GM18502 (cell line): ENCODE data around the gene PARN.
"Not testable (repeated sequence)": the region's sequence is repeated elsewhere in the genome, so short reads cannot be mapped to it uniquely, and the experiment has no call there.

ENCODE experiments used
- ATAC-seq: cut with Tn5 transposase; IDR thresholded peaks from one replicate; pipeline ENCODE4 v1.9.1; 2021; ENCODE audit warnings: mild to moderate bottlenecking; ENCODE audit not compliant: unreplicated experiment, poor library complexity

Gene PARN

GRCh38 chr16:14409563-14409962 lies 220.5 kb downstream of the PARN start:
- no peak for ATAC-seq

DNA sequence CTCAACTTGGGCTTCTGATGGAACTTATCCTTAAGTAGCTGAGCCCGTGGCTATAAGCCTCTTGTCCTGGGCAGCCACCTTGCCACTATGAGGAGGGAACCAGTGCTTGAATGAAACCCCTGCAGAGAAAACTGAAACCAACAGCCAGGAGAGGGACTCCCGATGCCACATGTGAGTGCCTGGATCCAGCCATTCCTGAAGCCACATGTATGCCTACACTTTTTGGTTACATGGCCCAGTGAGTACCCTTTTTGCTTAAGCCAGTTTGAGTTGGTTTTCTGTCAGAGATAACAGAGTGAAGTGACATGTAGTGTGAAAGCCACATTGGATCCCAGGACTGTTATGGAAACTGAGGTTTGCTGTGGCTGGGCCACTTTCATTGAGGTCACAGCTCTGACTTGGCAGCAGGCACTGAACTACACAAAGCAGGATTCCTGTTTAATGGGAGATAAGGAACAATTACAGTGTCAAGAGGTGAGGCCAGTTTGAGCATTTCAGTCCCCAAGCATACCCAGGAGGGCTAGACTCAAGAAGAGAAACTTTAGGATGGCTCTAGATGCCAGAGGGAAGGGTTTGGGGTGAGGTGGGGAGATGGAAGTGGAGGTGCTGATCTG lies 222.2 kb downstream of the PARN start:
- ATAC-seq, result no peak

DNA sequence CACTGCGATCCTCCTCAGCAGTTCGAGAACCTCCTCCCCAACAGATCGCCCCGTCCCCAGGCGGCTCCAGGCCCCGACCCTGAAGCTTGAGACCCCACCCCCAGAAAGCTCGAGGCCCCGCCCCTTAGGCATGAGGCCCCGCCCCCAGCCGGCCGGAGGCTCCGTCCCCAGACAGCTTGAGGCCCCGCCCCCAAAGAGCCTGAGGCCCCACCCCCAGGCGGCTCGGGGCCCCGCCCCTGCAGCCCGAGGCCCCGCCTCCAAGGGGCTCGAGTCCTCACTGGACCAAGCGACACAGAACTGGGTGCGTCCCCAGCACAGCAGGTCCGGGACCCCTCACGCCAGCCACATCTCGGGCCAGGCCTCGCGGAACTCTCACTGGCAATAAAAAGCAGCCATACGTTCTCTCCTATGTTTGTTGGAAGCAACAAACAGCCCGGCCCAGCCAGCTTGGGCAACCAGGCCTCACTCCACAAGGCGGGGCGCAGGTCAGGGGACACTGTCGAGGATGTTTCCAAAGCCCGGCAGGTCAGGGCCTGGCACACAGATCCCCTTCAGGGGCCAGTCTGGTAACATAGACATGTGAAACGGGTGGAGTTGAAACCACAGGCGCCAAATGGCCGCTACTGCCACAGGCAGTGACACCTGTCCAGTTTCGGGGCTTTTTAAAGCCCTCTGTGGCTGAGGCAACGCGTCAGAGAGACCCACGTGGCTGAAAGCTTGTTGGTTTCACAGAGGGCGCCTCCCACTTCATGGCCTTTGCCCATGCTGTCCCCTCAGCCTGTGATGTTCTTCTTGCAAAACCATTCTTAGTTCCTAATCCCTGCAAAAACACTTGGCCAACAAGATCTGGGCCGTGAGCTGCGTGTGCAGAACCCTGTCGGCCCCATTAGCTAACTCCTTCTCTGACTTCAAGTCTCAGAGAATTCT lies 224.2 kb downstream of the PARN start:
- peak; percentile 90 for ATAC-seq

- ATAC-seq, result not testable (repeated sequence)
Measured at GRCh38 chr16:14403001-14403389, 227.1 kb downstream of the PARN start.

- ATAC-seq, result not testable (repeated sequence)
Measured at GRCh38 chr16:14402114-14403000, 227.7 kb downstream of the PARN start.

DNA sequence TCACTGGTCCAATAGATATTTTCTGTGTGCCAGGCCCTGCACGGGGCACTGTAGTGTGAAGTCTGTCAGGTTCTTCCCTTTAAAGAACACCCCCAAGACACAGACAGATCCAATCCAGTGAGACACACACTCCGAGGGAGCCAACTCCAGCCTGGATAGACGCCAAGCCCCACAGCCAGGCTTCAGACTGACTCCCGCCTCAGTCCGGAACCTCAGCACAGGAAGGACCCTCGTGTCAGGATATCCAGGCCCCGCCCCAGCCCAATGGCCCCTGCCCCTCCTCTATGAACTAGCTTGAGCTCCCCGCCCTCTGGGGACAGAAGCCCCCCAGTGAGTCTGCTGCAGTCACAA lies 228.4 kb downstream of the PARN start:
- not testable (repeated sequence) for ATAC-seq

DNA sequence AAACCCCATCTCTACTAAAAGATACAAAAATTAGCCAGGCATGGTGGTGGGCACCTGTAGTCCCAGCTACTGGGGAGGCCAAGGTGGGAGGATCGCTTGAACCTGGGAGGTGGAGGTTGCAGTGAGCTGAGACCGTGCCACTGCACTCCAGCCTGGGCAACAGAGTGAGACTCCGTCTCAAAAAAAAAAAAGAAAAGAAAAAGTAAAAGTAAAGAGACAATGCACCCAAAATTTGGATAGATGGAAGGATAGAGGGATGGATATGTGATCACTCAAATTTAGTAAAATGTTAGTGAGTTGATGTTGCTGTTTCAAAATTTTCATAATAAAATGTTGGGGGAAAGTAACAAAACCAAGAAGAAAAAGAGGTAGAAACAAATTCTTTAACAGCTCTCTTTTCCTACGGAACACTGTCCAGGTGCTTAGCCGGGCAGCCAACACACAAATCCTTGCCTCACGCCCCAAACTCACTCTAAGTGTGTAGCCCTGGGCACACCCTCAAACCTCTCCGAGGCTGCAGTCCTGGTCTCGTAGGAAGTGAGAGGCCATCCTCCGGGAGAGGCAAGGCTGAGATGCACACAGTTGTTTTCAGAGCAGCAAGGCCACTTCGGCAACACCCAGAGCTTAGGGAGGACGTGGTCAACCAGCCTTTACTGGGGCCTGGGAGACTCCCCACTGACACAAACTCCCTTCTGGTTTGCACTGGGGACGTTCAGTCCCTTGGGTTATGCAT lies 228.9 kb downstream of the PARN start:
- not testable (repeated sequence) for ATAC-seq

DNA sequence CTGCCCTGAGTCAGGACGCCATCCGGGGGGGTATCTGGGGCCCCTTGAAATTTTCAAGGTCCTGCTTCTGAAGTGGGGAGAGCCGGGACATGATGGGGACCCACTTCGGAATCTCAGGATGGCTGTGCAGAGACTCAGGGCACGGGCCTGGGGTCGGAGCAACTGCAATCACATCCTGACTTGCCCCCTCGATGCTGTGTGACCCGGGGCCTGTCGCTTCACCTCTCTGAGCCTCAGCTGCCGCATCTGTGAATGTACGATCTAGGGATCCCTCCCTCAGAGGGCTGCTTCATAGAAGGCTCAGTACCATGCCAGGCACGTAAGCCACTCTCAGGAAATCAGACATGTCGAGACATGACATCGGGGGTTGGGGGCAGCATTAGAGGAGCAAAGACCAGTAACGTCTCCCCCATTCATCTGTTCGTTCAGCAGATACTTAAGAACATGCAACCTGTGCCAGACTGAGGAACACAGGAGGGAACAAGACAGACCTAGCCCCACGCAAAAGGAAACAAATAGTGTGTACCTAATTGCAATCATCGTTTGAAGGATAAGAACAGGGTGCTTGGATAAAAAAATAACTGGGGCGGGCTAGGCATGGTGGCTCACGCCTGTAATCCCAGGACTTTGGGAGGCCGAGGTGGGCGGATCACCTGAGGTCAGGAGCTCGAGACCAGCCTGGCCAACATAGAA lies 229.6 kb downstream of the PARN start:
- ATAC-seq, result no peak

GRCh38 chr16:14399378-14400284 lies 230.4 kb downstream of the PARN start:
- peak; percentile 69 for ATAC-seq

DNA sequence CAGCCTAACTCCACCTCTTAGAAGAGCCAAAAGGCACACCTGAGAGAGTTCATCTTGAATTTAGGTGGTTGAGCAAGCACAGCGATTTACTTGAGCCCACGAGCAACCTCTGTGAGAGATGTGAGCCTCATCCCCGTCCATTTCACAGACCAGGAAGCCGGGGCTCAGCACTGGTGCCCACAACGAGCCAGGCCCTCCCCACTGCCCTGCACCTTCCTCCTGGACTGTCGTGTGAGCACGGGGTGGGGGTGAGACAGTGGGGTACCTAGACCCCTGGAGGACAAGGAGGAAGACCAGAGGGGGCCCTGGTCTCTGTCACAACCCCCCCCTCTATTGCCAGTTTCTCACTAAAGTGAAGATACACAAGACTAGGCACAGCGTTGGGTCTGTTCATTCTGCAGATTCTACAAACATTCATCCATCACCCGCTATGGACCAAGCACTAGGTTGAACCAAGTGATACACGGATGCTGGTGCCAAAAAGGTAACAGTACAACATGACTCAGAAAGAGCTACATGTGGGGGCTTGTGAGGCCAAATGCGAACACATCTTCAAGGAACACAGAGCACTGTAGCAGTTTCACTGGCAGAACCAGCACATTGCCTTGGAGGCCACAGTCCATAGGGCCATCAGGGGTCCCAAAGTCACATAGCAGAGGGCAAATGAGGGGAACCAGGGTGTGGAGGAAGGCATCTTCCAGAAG lies 231.9 kb downstream of the PARN start:
- no peak for ATAC-seq

DNA sequence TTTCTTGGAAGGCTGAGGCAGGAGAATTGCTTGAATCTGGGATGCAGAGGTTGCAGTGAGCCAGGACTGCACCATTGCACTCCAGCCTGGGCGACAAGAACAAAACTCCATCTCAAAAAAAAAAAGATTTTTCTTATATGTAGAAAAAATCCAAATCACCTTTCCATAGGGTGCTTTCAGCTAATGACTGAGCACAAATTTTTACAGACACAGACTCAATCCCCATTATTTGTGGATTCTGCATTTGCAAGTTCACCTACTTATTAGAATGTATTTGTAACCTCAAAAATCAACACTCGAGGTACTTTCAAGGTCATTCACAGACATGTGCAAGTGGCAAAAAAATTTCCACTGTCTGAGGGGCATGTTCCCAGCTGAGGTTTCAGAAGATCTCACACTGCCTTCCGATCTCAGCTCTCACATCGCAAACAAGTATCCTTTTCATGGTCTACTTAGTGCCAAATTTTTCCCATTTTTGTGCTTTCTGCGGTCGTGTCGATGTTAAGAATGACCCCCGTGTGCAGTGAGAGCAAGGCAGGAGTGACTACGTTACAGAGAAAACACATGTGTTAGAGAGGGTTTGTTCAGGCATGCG lies 234.3 kb downstream of the PARN start:
- not testable (repeated sequence) for ATAC-seq

DNA sequence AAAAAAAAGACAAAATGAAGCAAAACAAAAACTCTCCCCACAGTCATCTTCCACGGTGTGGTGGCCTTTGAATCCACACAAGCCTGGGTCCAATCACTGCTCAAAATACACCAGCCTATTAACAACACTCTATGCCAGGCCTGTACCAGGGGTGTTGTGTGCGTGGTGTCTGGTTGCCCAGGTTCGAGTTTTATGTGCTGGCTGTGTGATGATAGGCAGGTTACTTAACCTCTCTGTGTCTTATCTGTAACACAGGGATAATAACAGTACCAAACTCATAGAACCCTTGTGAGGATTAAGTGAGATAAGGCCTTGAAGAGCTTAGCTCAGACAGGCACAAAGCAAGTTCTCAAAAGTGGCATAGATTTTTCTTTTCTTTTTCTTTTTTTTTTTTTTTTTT lies 235.2 kb downstream of the PARN start:
- no peak for ATAC-seq

DNA sequence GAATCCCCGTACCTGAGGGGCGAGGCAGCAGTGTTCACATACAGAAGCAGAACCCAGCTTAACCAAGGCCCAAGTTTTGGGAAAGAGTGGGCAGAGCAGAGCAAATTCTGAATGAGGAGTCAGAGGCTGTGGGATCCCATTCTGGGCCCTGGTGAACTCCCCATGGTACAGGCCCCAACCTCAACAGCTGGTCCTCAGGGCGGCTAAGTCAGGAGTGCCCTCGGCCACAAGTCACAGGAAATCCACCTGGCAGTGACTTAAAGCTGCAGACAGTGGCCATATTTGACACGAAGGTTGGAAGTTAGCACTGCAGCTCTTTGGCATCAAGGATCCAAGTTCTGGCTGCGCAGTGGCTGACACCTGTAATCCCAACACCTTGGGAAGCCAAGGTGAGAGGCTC lies 237.1 kb downstream of the PARN start:
- ATAC-seq, result no peak

DNA sequence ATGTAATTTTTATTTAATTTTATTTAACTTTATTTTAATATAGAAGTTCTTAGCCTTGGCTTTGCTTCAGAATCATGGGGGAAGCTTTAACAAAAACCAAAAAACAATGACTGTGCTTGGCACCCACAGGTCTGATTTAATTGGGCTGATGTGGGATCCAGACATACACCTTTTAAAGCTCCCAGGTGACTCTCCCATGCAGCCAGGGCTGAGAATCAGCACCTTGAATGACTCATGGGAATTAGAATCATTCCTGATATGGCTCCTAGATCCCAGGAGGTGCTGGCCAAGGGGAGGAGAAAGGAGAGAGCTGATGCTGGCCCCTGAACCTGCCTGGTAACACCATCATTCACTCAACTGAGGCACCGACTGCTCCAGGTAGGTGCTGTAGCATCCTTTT lies 240.7 kb downstream of the PARN start:
- ATAC-seq, result no peak

- no peak for ATAC-seq
Measured at GRCh38 chr16:14388243-14388642, 241.8 kb downstream of the PARN start.

DNA sequence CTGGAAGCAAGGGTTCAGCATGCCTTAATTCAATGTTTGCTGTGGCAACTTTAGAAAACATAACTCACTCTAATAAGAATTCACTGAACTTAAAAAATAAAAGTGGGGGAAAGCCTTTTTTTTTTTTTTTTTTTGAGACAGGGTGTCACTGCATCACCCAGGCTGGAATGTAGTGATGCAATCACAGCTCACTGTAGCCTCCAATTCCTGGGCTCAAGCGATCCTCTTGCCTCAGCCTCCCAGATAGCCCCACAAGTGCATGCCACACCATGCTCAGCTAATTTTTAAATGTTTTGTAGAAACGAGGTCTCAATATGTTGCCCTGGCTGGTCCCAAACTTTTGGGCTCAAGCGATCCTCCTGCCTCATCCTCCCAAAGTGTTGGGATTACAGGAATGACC lies 243.9 kb downstream of the PARN start:
- ATAC-seq, result no peak
